GM10266 (cell line): ENCODE measurements around the gene NOTO.

Experiments used
- DNase-seq: peaks from one replicate; pipeline ENCODE4 v3.0.0; 2012; ENCODE audit errors: extremely low spot score
- TF ChIP-seq, protein P1 (sequence below): IDR thresholded peaks from 2 replicates; pipeline ENCODE4 v1.5.1; 2012; ENCODE audit warnings: mild to moderate bottlenecking, low read depth; ENCODE audit not compliant: control insufficient read depth, insufficient read depth; ENCODE audit errors: missing control alignments

NOTO gene

DNA sequence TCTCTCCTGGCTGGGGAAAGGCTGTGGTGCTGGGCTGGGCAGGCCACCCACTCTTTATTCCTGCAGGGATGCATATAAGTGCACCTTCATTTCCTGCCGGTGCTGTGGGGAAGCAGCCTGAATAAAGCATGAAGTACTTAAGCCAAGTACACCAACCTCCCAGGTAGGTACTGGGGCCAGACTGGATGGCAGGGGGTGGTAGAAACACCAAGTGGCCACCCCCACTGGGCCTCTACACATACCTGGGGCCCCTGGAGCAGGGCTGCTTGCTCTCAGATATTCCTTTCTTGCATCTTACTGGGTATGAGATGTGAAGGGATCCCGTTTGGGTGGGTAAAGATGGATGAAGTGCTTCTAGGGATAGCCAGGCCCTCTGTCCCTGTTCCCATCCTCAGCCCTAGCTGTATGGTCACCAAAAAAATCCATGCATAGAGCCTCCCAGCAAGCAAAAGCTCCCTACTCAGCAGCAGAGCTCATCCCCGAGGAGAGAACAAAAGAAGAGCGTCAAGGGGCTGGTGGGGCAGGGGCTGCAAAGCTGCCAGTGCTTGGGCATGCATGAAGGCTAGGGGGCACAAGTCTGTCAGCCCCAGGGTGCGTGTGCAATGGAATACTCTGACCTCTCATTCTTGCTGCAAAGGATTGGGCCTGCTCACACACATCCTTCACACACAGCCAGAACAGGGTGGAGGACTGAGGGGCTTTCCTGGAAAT, 53.7 kb downstream of the NOTO start:
- DNase-seq = no peak
- TF ChIP-seq, protein P1, sequence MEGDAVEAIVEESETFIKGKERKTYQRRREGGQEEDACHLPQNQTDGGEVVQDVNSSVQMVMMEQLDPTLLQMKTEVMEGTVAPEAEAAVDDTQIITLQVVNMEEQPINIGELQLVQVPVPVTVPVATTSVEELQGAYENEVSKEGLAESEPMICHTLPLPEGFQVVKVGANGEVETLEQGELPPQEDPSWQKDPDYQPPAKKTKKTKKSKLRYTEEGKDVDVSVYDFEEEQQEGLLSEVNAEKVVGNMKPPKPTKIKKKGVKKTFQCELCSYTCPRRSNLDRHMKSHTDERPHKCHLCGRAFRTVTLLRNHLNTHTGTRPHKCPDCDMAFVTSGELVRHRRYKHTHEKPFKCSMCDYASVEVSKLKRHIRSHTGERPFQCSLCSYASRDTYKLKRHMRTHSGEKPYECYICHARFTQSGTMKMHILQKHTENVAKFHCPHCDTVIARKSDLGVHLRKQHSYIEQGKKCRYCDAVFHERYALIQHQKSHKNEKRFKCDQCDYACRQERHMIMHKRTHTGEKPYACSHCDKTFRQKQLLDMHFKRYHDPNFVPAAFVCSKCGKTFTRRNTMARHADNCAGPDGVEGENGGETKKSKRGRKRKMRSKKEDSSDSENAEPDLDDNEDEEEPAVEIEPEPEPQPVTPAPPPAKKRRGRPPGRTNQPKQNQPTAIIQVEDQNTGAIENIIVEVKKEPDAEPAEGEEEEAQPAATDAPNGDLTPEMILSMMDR = no peak

DNA sequence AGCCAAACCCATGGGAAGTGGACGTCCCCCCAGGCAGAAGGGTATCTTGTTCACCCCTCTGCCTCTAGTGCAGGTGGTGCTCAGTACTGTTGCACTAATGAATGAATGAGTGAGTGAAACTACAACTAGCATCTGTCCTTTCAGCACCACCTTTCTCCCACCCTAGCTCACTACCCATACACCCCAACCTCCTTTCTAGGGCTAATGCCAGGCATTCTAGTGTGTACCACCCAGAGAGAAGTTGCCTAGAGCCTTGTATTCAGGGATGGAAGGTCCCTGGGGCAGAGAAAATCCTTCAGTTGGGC, 54.2 kb downstream of the NOTO start:
- TF ChIP-seq, protein P1 = no peak
- no peak for DNase-seq

DNA sequence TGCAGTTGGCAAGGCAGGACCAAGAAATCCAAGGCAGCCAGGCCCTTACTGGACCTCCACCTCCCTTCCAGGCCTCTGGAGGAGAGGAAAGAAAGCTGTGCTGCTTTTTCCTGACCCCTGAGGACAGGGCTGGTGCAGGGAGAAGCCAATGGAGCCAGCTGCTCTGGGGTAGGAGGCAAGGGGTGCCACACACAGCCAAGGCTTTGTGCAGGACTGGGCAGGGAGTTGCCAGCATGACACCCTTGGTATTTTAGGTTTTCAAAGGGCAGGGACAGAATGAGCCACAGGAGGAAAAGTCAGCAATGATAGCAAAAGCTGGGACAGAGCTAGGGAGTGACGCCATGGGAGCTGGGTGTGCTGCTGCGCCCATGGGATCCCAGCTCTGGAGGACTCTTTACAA, 54.6 kb downstream of the NOTO start:
- DNase-seq = no peak
- TF ChIP-seq, protein P1 = no peak

DNA sequence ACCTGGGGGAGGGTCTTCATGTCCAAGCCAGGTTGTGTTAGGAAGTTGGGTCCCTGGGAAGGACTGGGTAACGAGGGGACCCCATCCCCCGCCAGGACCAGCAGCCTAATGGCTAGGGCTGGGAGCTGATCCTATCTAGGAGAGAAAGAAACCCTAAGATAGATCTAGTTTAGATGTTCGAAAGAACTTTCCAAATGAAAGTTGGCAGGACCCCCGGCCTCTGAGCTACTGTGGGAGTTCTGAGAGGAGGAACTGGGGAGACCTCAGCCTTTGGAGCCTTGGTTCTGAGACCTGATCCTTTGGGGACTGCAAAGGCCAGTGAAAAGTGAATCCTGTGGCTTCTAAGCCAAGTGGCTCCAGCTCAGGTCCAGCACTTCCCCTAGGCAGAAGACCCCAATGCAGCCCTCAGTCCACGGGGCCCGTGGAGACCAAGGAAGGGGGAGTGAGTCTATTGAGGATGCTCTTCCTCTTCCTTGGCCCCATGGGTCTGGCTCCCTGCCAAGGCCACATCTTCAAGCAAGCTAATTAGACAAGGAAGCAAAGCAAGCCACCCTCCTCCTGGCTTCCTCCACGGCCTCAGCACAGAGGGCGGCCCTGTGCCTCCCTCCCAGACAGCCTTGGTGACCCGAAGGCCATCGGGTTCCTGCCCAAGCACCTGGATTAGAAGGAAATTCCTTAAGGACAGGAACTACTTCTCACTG, 55.2 kb downstream of the NOTO start:
- TF ChIP-seq, protein P1 = no peak
- DNase-seq = no peak

DNA sequence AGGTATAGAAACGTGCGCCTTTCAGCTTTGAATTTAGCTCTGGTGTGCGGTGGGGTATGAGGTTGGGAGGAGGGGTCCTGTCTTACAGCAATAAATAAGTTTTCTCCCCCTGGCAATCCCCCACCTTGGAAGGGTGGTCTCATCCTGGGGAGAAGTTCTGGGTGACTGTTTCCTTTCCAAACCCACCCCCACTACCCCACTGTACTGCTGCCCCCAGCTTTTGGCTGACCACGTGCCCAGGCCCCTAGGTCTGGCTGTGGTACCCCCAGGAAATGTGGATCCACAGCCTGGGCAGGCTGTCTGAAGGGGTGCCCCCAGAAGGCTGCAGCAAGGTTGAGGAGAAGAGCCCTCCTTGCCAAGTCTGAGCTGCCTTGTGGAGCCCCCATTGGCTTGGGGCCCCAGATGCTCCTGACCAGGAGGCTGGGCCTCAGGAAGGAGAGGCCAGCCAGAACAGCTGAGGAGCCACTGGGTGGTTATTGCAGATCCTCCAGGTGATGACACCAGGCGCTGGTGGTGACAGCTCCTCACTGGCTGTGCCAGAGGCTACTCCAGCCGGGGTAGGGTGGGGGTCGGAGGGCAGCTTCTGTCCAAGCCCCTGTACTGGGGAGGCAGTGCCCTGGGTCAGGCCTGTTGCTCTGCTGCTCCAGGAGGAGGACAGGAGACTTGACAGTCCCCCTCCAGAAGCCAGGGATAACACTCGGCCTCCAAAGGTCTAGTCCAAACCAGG, 56.0 kb downstream of the NOTO start:
- DNase-seq = no peak
- TF ChIP-seq, protein P1 = no peak

DNA sequence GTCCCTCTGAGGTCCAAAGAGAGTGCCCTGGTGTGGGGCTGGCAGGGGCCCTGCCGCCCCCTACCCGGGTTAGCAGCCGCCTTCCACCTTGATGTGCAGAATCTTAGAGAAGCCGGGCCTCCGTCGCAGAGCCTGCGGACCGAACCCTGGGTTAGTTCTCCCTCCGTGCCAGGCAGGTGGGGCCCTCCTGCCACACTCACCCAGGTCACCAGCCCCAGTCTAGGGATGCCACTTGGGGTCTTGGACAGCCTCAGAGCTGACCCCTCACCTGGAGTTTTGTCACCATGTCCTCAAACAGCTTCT, 56.5 kb downstream of the NOTO start:
- DNase-seq = no peak
- TF ChIP-seq, protein P1 = no peak

DNA sequence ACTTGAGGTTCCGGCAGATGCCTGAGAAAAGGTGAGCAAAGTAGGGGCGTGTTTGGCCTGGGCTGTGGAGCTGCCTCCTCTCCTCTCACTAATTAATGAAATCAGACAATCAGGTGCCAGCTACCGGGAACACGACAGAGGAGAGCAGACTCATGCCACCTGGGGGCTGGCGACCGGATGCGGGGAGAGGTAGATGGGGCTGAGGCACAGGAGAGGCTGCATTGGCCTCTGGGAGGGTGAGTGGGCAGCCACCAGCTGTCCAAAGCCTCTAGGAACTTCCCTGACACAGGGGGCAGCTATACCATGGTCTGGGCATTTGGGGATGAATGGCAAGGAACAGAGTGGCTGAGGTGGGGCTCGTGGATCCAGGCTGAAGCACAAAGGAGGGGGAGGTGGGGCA, 56.9 kb downstream of the NOTO start:
- no peak for DNase-seq
- TF ChIP-seq, protein P1 = no peak
